Small intestine (tissue), 7 donors: ENCODE results near the gene UGDH. TPM values are rescaled to one million over a fixed set of nuclear protein-coding genes. Genes with fewer than 3 reads are reported as not detected.
A peak's percentile ranks its signal among the peaks of the same experiment; 100 is the strongest.
"Not testable (repeated sequence)": the region's sequence is repeated elsewhere in the genome, so short reads cannot be mapped to it uniquely, and the experiment has no call there.

ENCODE experiments used
- DNase-seq, 2 donors: peaks; one replicate each; pipeline versions ENCODE4 v3.0.0 to v3.0.0-alpha.2; 2013
- FAIRE-seq: peaks from 2 replicates; lab custom pipeline; 2012; peaks lifted over from hg19 to GRCh38; lab: Jason Lieb, UNC
- H3K27ac ChIP-seq, 3 donors: one replicate each; pipeline ENCODE4 v1.5.1; 2013; ENCODE audit warnings: low read length in 2 of 3, mild to moderate bottlenecking in 2 of 3, control low read depth in 1 of 3, inconsistent platforms in 1 of 3, low read depth in 1 of 3, moderate library complexity in 1 of 3
- H3K27me3 ChIP-seq, 3 donors: one replicate each; pipeline ENCODE4 v1.6.1; 2013; ENCODE audit warnings: low read length in 3 of 3, inconsistent platforms in 1 of 3; ENCODE audit not compliant: control insufficient read depth in 3 of 3, insufficient read depth in 3 of 3
- H3K36me3 ChIP-seq, 3 donors: one replicate each; pipeline ENCODE4 v1.6.1; 2013; ENCODE audit warnings: low read length in 3 of 3, inconsistent platforms in 1 of 3, low read depth in 1 of 3, mild to moderate bottlenecking in 1 of 3, moderate library complexity in 1 of 3; ENCODE audit not compliant: control insufficient read depth in 3 of 3, insufficient read depth in 2 of 3
- H3K4me1 ChIP-seq, 3 donors: one replicate each; pipeline ENCODE4 v1.6.1; 2013; ENCODE audit warnings: low read length in 2 of 3, inconsistent platforms in 1 of 3, low read depth in 1 of 3, mild to moderate bottlenecking in 1 of 3, moderate library complexity in 1 of 3; ENCODE audit not compliant: control insufficient read depth in 3 of 3, insufficient read depth in 2 of 3
- H3K4me3 ChIP-seq, 3 donors: one replicate each; pipeline ENCODE4 v1.5.1; 2013; ENCODE audit warnings: low read length in 3 of 3, control low read depth in 1 of 3, inconsistent platforms in 1 of 3, low read depth in 1 of 3, mild to moderate bottlenecking in 1 of 3, moderate library complexity in 1 of 3
- H3K9me3 ChIP-seq, 2 donors: one replicate each; pipeline ENCODE4 v1.6.1; 2013; ENCODE audit warnings: low read depth in 1 of 2, low read length in 1 of 2; ENCODE audit not compliant: control insufficient read depth in 2 of 2, insufficient read depth in 1 of 2
- WGBS, 3 donors: extraction: QIAGEN DNeasy Blood & Tissue Kit; methylation state at CpG; one replicate each; pipeline ENCODE4 v1.1.7; 2013; 5-methylcytosine and 5-hydroxymethylcytosine counted together
- polyA plus RNA-seq, 4 donors: library from polyadenylated mRNA; stranded (reverse) in 3 of 4; unstranded in 1 of 4; fragments of 200-250 nt in 3 of 4; fragments of 120-200 nt in 1 of 4; gene quantifications; one replicate each; pipeline versions ENCODE4 v1.2.1 to v1.2.3, GENCODE V29; 2013
- donor health status: healthy with polysubstance abuse.
- donor health status: control.
- donor health status: control.
- donor health status: Bipolar disorder and iron deficiency.
- donor health status: healthy.

Gene UGDH
- polyA plus RNA-seq, 4 donors = 20.8 to 72.8 (median 38.3) TPM

DNA sequence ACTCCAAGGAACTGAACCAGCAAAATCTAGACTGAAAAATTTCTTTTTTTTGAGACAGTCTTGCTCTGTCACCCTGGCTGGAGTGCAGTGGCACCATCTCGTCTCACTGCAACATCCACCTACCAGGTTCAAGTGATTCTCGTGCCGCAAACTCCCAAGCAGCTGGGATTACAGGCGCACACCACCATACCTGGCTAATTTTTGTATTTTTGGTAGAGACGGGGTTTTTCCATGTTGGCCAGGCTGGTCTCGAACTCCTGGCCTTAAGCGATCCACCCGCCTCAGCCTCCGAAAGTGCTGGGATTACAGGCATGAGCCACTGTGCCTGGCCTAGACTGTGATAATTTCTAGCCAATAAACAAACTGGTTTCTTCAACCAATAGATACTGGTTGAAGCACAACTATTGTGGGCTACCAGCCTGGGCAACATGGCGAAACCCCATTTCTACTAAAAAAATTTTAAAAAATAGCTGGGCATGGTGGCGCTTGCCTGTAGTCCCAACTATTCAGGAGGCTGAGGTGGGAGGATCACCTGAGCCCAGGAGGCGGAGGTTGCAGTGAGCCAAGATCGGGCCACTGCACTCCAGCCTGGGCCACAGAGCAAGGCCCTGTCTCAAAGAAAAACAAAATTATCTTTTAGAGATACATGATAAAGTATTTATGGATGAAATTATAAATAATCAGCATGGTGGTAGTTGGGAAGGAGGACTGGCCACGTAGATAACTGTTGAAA lies 11.4 kb downstream of the UGDH start:
- Histone ChIP-seq H3K36me3 (peaks cover 3 to 52% (median 6%) of the 10 kb centered on the region in 3 donors), H3K27ac (peak overlapping the region in 1 of 3 donors; percentile 3)
- H3K27me3 ChIP-seq, H3K9me3 ChIP-seq, FAIRE-seq, DNase-seq, H3K4me3 ChIP-seq, H3K4me1 ChIP-seq: not testable (repeated sequence)
- 95 to 97% (median 96%) methylated on average over 14 of the region's 14 CpGs for WGBS, 3 donors

DNA sequence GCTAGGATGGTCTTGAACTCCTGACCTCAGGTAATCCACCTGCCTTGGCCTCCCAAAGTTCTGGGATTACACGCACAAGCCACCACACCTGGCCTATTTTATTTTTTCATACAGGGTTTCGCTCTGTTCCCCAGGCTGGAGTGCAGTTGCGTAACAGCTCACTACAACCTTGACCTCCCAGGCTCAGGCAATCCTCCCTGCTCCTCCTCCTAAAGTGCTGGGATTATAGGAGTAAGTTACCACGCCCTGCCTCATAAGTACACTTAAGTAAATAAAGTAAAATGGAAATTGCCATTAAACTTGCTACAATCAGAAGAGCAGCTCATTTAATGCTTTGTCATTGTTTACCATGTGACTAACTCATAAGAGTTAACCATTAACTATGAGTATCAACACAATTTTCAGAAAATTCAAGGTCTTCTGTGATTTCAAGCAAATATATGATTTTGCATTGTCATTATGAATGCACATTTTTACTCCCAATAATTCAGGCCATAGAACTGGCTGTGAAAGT lies 12.3 kb downstream of the UGDH start:
- DNase-seq (peak; percentile 78 to 94), FAIRE-seq (peak; percentile 53)
- no peaks in the 10 kb centered on the region for H3K9me3 ChIP-seq
- H3K4me3 ChIP-seq = no peak overlapping the region
- peak overlapping the region in 2 of 3 donors; percentile 7 to 66 for H3K27ac ChIP-seq
- no peaks in the 10 kb centered on the region for H3K4me1 ChIP-seq
- peaks cover 8 to 50% (median 12%) of the 10 kb centered on the region in 3 donors for H3K36me3 ChIP-seq
- WGBS, 3 donors = 8 to 70% (median 39%) methylated on average over 4 of the region's 4 CpGs
- no peaks in the 10 kb centered on the region for H3K27me3 ChIP-seq

DNA sequence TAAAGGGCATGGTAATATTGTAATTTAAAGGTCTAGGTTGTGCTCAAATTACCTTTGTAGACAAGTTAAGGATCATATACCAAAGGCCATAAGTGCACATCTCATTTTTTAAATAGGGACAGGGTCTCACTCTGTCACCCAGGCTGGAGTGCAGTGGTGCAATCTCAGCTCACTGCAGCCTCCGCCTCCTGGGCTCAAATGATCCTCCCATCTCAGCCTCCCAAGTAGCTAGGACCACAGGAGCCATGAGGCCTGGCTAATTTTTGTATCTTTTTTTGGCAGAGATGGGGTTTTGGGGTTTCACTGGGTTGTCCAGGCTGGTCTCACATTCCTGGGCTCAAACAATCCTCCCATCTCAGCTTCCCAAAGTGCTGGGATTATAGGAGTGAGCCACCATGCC lies 13.0 kb downstream of the UGDH start:
- Histone ChIP-seq H3K27ac (peak overlapping the region in 1 of 3 donors; percentile 7), H3K36me3 (peaks cover 10 to 47% (median 14%) of the 10 kb centered on the region in 3 donors)
- WGBS, 3 donors = 88 to 100% (median 98%) methylated on average over 1 of the region's 1 CpG
- H3K9me3 ChIP-seq, DNase-seq, FAIRE-seq, H3K27me3 ChIP-seq, H3K4me3 ChIP-seq, H3K4me1 ChIP-seq: not testable (repeated sequence)

DNA sequence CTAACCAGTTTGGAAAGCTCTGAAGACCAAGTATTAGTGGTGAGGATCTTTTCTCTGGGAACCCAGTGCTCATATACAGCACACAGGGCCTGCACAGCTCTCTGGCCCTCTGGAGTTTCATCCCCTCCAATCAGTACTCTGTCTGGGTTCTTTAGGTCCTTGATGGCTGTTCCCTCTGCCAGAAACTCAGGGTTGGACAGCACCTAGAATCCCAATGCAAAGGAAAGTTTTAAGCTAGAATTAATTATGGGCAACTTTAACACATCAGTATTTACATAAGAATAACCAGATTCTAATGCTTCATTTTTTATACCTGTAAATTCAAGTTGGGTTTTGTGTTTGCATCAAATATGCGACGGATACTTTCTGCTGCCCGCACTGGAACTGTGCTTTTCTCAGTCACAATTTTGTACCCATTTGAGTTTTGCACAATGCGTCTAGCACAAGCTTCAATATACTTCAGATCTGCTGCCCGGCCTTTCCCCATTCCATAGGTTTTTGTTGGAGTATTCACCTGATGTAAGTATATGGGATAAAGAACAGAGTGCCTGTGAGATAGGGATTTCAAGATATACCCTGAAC lies 16.8 kb downstream of the UGDH start:
- peaks cover 18 to 48% (median 22%) of the 10 kb centered on the region in 3 donors for H3K36me3 ChIP-seq
- FAIRE-seq = no peak
- no peaks in the 10 kb centered on the region for H3K27me3 ChIP-seq
- no peak overlapping the region for H3K27ac ChIP-seq
- H3K9me3 ChIP-seq = no peaks in the 10 kb centered on the region
- H3K4me3 ChIP-seq = no peak overlapping the region
- WGBS, 3 donors = 96 to 99% (median 99%) methylated on average over 5 of the region's 5 CpGs
- no peaks in the 10 kb centered on the region for H3K4me1 ChIP-seq
- no peak for DNase-seq

DNA sequence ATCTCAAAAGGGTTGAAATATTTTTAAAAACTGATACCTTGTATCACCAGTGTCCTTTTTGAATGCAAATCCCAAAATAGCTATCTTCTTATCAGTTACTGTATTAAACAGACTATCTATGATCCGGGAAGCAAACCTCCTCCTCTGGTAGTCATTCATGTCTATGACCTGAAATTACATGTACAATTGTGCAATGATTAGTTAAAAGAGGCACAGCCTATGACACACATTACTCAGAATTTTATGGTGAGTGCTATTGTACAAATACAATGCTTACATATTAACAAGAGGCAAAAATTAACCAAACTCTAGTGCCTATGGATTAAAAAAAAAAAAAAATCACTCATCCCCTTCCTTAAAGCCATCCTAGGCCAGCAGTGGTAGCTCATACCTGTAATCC lies 21.7 kb downstream of the UGDH start:
- H3K36me3 ChIP-seq = peaks cover 28 to 51% (median 32%) of the 10 kb centered on the region in 3 donors
- WGBS, 3 donors = 59 to 85% (median 80%) methylated on average over 1 of the region's 1 CpG
- FAIRE-seq (no peak), DNase-seq (peak in 1 of 2 donors; percentile 46)
- H3K4me3 ChIP-seq = no peak overlapping the region
- no peaks in the 10 kb centered on the region for H3K27me3 ChIP-seq
- no peaks in the 10 kb centered on the region for H3K9me3 ChIP-seq
- H3K27ac ChIP-seq = no peak overlapping the region
- no peaks in the 10 kb centered on the region for H3K4me1 ChIP-seq

DNA sequence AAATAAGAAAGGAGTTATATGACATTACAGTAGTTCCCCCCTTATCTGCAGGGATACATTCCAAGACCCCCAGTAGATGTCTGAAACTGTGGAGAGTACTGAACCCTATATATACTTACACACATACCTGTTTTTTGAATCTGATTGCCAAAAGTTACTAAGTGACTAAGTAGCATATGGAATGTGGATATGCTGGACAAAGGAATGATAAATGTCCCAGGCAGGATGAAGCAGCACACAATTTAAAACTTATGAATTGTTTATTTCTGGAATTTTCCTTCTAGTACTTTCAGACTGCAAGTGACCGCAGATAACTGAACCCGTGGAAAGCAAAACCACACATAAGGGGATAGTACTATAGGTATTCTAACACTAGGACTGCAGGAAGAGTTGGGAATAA lies 22.7 kb downstream of the UGDH start:
- Histone ChIP-seq H3K27me3 (no peaks in the 10 kb centered on the region), H3K4me1 (no peaks in the 10 kb centered on the region), H3K9me3 (no peaks in the 10 kb centered on the region), H3K4me3 (no peak overlapping the region), H3K27ac (no peak overlapping the region), H3K36me3 (peaks cover 24 to 50% (median 26%) of the 10 kb centered on the region in 3 donors)
- FAIRE-seq (no peak), DNase-seq (no peak)
- 92 to 98% (median 98%) methylated on average over 2 of the region's 2 CpGs for WGBS, 3 donors

DNA sequence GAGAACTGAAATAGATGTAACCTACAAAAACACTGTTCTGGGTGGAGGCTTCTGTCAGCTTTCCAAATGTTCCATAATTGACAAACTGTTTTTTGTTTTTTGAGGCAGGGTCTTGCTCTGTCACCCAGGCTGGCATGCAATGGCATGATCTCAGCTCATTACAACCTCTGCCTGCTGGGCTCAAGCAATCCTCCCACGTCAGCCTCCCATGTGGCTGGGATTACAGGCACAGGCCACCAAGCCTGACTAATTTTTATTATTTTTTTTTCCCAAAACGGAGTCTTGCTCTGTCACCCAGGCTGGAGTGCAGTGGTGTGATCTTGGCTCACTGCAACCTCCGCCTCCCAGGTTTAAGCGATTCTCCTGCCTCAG lies 24.6 kb downstream of the UGDH start:
- H3K4me1 ChIP-seq, H3K9me3 ChIP-seq, H3K4me3 ChIP-seq, H3K27ac ChIP-seq, DNase-seq, FAIRE-seq, H3K27me3 ChIP-seq: not testable (repeated sequence)
- peaks cover 18 to 41% (median 23%) of the 10 kb centered on the region in 3 donors for H3K36me3 ChIP-seq
- 87 to 93% (median 92%) methylated on average over 4 of the region's 4 CpGs for WGBS, 3 donors

DNA sequence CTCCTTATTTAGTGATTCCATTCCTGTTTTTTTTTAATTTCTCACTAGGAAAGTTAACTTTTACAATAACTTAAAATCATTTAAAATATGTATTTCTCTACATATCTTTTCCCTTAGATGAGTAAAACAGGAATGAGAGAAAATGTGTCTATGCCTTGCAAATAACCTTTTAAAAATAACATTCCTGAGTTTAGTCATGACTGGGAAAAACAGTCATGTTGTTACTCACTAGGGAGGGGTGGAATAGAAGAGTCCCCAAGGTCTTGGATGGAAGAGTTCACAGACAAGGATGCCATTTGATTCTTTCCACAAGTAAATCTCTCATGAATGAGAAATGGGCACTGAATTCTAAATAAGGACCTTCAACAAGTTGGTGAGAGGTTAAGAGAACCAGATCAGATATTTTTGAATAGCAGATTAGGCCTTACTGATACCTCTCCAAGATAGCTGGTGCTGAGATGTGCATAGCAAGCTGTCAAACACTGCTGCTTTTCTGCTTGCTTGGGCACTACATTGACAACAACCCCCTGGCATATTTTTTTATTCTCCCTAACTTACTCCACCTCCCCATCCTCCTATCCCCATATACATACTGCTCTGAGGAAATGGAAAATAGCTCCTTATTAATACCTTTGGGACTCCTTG lies 25.1 kb downstream of the UGDH start:
- FAIRE-seq (no peak), DNase-seq (no peak)
- no peak overlapping the region for H3K27ac ChIP-seq
- H3K4me1 ChIP-seq = no peaks in the 10 kb centered on the region
- no peak overlapping the region for H3K4me3 ChIP-seq
- peaks cover 15 to 39% (median 19%) of the 10 kb centered on the region in 3 donors for H3K36me3 ChIP-seq
- no peaks in the 10 kb centered on the region for H3K27me3 ChIP-seq
- no peaks in the 10 kb centered on the region for H3K9me3 ChIP-seq
